SK-N-SH (cell line): ENCODE data around the gene ATP2B2. TPM values are rescaled to one million over a fixed set of nuclear protein-coding genes. Genes with fewer than 3 reads are reported as not detected.

ENCODE experiments used
- CTCF ChIA-PET: fragments of 300-600, 350-600 bp; formaldehyde crosslinking; extraction: SDS; loops from one replicate; lab custom pipeline; 2021; lab: Yijun Ruan, JAX
- POLR2A ChIA-PET: fragments of 350-600 bp; sonication (Branson Sonifier 250); formaldehyde crosslinking; extraction: SDS; loops from one replicate; lab custom pipeline; 2020; ENCODE audit warnings: antibody characterized with exemption, inconsistent platforms; lab: Yijun Ruan, JAX
- DNase-seq: peaks from one replicate; pipeline ENCODE4 v3.0.0; 2012
- H2AFZ ChIP-seq: fragments of 200-600 bp; sonication (generic); 2 replicates; pipeline ENCODE4 v1.8.1; 2016; ENCODE audit warnings: antibody characterized with exemption, mild to moderate bottlenecking, low read depth
- H3F3A ChIP-seq: fragments of 200-600 bp; sonication (generic); replicated peaks from 2 replicates; pipeline ENCODE3; 2016; ENCODE audit warnings: antibody characterized with exemption, mild to moderate bottlenecking; ENCODE audit not compliant: insufficient read depth
- H3K27ac ChIP-seq, 2 experiments: fragments of 200-500 bp in 1 of 2; fragments of 200-600 bp in 1 of 2; sonication (Bioruptor generic) in 1 of 2; sonication (generic), shearing (Covaris generic) in 1 of 2; 2 replicates each; pipeline versions ENCODE4 v1.5.1 to v1.6.1; 2014 to 2016; ENCODE audit warnings: low read depth in 2 of 2, inconsistent platforms in 1 of 2, low read length in 1 of 2, mild to moderate bottlenecking in 1 of 2, mixed read lengths in 1 of 2
- H3K27me3 ChIP-seq: fragments of 200-600 bp; sonication (generic), shearing (Covaris generic); 2 replicates; pipeline ENCODE4 v1.6.1; 2016; ENCODE audit warnings: mixed run types; ENCODE audit not compliant: insufficient read depth
- H3K36me3 ChIP-seq, 2 experiments: fragments of 200-500 bp in 1 of 2; fragments of 200-600 bp in 1 of 2; sonication (Bioruptor generic) in 1 of 2; sonication (generic) in 1 of 2; replicated peaks in 1 of 2; 2 replicates each; pipeline versions ENCODE3 to v1.5.1; 2014 to 2016; ENCODE audit warnings: low read length in 1 of 2, mild to moderate bottlenecking in 1 of 2; ENCODE audit not compliant: insufficient read depth in 2 of 2, control insufficient read depth in 1 of 2
- H3K4me1 ChIP-seq, 2 experiments: fragments of 200-500 bp in 1 of 2; fragments of 200-600 bp in 1 of 2; sonication (Bioruptor generic) in 1 of 2; sonication (generic), shearing (Covaris generic) in 1 of 2; 2 replicates each; pipeline versions ENCODE4 v1.5.1 to v1.6.1; 2014 to 2016; ENCODE audit warnings: low read depth in 1 of 2, low read length in 1 of 2, mixed run types in 1 of 2; ENCODE audit not compliant: insufficient read depth in 2 of 2, control insufficient read depth in 1 of 2
- H3K4me2 ChIP-seq: fragments of 200-600 bp; sonication (generic), shearing (Covaris generic); 2 replicates; pipeline ENCODE4 v1.6.1; 2017; ENCODE audit warnings: mixed run types
- H3K4me3 ChIP-seq, 2 experiments: fragments of 200-500 bp in 1 of 2; fragments of 200-600 bp in 1 of 2; sonication (Bioruptor generic) in 1 of 2; sonication (generic), shearing (Covaris generic) in 1 of 2; 2 replicates each; pipeline versions ENCODE4 v1.5.1 to v1.8.1; 2014 to 2016; ENCODE audit warnings: low read depth in 2 of 2, inconsistent platforms in 1 of 2, low read length in 1 of 2, mild to moderate bottlenecking in 1 of 2, mixed read lengths in 1 of 2, moderate library complexity in 1 of 2
- H3K79me2 ChIP-seq: fragments of 200-600 bp; sonication (generic); 2 replicates; pipeline ENCODE4 v1.8.1; 2017; ENCODE audit warnings: mild to moderate bottlenecking; ENCODE audit not compliant: insufficient read depth
- H3K9ac ChIP-seq: fragments of 200-600 bp; sonication (generic); 2 replicates; pipeline ENCODE4 v1.6.1; 2017; ENCODE audit warnings: mixed run types
- H3K9me2 ChIP-seq: fragments of 200-600 bp; sonication (generic); 2 replicates; pipeline ENCODE4 v1.6.1; 2017; ENCODE audit warnings: mixed run types
- H3K9me3 ChIP-seq: fragments of 200-600 bp; sonication (generic); 2 replicates; pipeline ENCODE4 v1.6.1; 2017; ENCODE audit warnings: mixed run types, mild to moderate bottlenecking, moderate library complexity
- H4K20me1 ChIP-seq: fragments of 200-600 bp; sonication (generic); 2 replicates; pipeline ENCODE4 v1.6.1; 2017; ENCODE audit warnings: mild to moderate bottlenecking, mixed run types; ENCODE audit not compliant: insufficient read depth
- CHD2 ChIP-seq: fragments of 150-350 bp; IDR thresholded peaks from 2 replicates; pipeline ENCODE4 v1.6.1; 2018; ENCODE audit warnings: low read length; ENCODE audit not compliant: partially characterized antibody
- FOXJ3 ChIP-seq: sonication (generic); formaldehyde crosslinking; IDR thresholded peaks from 2 replicates; pipeline ENCODE4 v1.5.1; 2020; ENCODE audit warnings: mild to moderate bottlenecking, missing genetic modification reagents
- GABPA ChIP-seq: IDR thresholded peaks from 2 replicates; pipeline ENCODE4 v1.4.0; 2012; ENCODE audit warnings: low read depth, mild to moderate bottlenecking
- JUND ChIP-seq: IDR thresholded peaks from 2 replicates; pipeline ENCODE4 v1.4.0; 2012
- MEF2A ChIP-seq: IDR thresholded peaks from 2 replicates; pipeline ENCODE4 v1.4.0; 2012; ENCODE audit warnings: low read depth, borderline replicate concordance
- POLR2AphosphoS5 ChIP-seq: IDR thresholded peaks from 2 replicates; pipeline ENCODE4 v1.6.1; 2012; ENCODE audit warnings: low read depth, low read length
- RAD21 ChIP-seq: IDR thresholded peaks from 2 replicates; pipeline ENCODE4 v1.6.1; 2012; ENCODE audit warnings: mild to moderate bottlenecking, low read length
- RCOR1 ChIP-seq: fragments of 150-350 bp; IDR thresholded peaks from 2 replicates; pipeline ENCODE4 v1.6.1; 2017; ENCODE audit warnings: antibody characterized with exemption, low read length
- REST ChIP-seq: IDR thresholded peaks from 2 replicates; pipeline ENCODE4 v1.6.1; 2012; ENCODE audit warnings: mild to moderate bottlenecking, low read depth, low read length, moderate library complexity
- RFX5 ChIP-seq: IDR thresholded peaks from 2 replicates; pipeline ENCODE4 v1.6.1; 2012; ENCODE audit warnings: mild to moderate bottlenecking, improper control_type of control experiment, low read length
- RXRA ChIP-seq: IDR thresholded peaks from 2 replicates; pipeline ENCODE4 v1.4.0; 2012; ENCODE audit warnings: low read depth, mild to moderate bottlenecking, borderline replicate concordance
- TCF12 ChIP-seq: IDR thresholded peaks from 2 replicates; pipeline ENCODE4 v1.4.0; 2012
- YY1 ChIP-seq: IDR thresholded peaks from 2 replicates; pipeline ENCODE4 v1.4.0; 2012; ENCODE audit warnings: low read depth, mild to moderate bottlenecking
- ZBTB33 ChIP-seq: IDR thresholded peaks from 2 replicates; pipeline ENCODE4 v1.4.0; 2012; ENCODE audit warnings: low read depth, borderline replicate concordance
- WGBS: methylation state at CpG from one replicate; pipeline ENCODE4 v1.1.6; 2017; ENCODE audit warnings: low lambda C conversion rate; 5-methylcytosine and 5-hydroxymethylcytosine counted together
- polyA plus RNA-seq, 3 experiments: library from polyadenylated mRNA; depleted of rRNA; stranded (reverse); fragments of >200 nt; gene quantifications; 2 replicates each; pipeline ENCODE4 v1.2.3, GENCODE V29; 2012
- TF ChIP-seq, protein P1 (sequence below): IDR thresholded peaks from 2 replicates; pipeline ENCODE4 v1.4.0; 2012; ENCODE audit warnings: low read depth
- TF ChIP-seq, protein P2 (sequence below): fragments of 150-350 bp; IDR thresholded peaks from 2 replicates; pipeline ENCODE4 v1.6.1; 2016; ENCODE audit warnings: mild to moderate bottlenecking, low read depth, low read length
- TF ChIP-seq, protein P3 (sequence below): IDR thresholded peaks from 2 replicates; pipeline ENCODE4; 2012

The ATP2B2 gene
- polyA plus RNA-seq, 1 of the 3 experiments (the other 2 are of a cell fraction): 0.15 TPM

DNA sequence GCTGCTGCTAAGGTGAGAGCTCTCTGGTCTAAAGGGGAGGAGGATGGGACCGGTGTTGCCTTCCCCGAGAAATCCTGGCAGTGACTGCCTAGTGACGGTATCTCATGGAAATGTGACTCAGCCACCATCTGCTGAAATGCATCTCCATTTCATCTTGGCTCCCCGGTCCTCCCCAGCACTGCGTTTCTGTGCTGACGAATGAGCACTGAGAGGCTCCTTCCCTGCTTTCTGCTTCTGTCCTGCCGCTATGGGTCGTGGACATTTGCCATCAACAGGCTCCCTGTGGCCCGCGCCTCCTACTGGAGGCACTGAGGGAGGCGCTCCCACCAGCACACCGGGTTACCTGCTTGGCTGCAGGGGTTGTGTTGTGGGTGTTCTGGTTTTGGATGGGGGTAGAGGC lies 170.9 kb downstream of the ATP2B2 start:
- Histone ChIP-seq H3K36me3 (no peaks in the 10 kb centered on the region), H3K4me3 (no peak overlapping the region), H3K9ac (no peak overlapping the region), H3K4me2 (no peak overlapping the region), H3K27ac (no peak overlapping the region), H3K27me3 (peaks cover 32% of the 10 kb centered on the region; the same call in 1 of the 2 replicates), H3K79me2 (no peaks in the 10 kb centered on the region), H3F3A (no peaks in the 10 kb centered on the region), H4K20me1 (no peaks in the 10 kb centered on the region), H3K9me2 (no peaks in the 10 kb centered on the region), H3K4me1 (no peaks in the 10 kb centered on the region), H3K9me3 (no peaks in the 10 kb centered on the region), H2AFZ (no peak overlapping the region)
- 67% methylated on average over 12 of the region's 12 CpGs for WGBS
- ChIA-PET CTCF (interaction anchor here (0.8 to 2.7 kb wide), 5 partner anchors 10 to 404 kb away, joined by 3 to 19 read pairs (median 3); partner anchors contain the start of gene SEC13), POLR2A (no interaction called here)
- no peak for DNase-seq
- no peak for TF ChIP-seq TCF12
- TF ChIP-seq REST: no peak
- no peak for TF ChIP-seq RFX5
- TF ChIP-seq MEF2A: no peak
- TF ChIP-seq POLR2AphosphoS5: no peak
- TF ChIP-seq, protein P1, sequence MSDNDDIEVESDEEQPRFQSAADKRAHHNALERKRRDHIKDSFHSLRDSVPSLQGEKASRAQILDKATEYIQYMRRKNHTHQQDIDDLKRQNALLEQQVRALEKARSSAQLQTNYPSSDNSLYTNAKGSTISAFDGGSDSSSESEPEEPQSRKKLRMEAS: no peak
- TF ChIP-seq FOXJ3 (CRISPR knock-in tag): no peak
- no peak for TF ChIP-seq CHD2
- TF ChIP-seq RCOR1: no peak
- no peak for TF ChIP-seq ZBTB33
- TF ChIP-seq, protein P2, sequence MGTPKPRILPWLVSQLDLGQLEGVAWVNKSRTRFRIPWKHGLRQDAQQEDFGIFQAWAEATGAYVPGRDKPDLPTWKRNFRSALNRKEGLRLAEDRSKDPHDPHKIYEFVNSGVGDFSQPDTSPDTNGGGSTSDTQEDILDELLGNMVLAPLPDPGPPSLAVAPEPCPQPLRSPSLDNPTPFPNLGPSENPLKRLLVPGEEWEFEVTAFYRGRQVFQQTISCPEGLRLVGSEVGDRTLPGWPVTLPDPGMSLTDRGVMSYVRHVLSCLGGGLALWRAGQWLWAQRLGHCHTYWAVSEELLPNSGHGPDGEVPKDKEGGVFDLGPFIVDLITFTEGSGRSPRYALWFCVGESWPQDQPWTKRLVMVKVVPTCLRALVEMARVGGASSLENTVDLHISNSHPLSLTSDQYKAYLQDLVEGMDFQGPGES: no peak
- no peak for TF ChIP-seq RAD21
- TF ChIP-seq, protein P3, sequence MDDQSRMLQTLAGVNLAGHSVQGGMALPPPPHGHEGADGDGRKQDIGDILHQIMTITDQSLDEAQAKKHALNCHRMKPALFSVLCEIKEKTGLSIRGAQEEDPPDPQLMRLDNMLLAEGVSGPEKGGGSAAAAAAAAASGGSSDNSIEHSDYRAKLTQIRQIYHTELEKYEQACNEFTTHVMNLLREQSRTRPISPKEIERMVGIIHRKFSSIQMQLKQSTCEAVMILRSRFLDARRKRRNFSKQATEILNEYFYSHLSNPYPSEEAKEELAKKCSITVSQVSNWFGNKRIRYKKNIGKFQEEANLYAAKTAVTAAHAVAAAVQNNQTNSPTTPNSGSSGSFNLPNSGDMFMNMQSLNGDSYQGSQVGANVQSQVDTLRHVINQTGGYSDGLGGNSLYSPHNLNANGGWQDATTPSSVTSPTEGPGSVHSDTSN: no peak
- no peak for TF ChIP-seq RXRA
- no peak for TF ChIP-seq YY1
- TF ChIP-seq JUND: no peak
- TF ChIP-seq GABPA: no peak
